ENCODE data around the gene PHKB.

The PHKB gene

DNA sequence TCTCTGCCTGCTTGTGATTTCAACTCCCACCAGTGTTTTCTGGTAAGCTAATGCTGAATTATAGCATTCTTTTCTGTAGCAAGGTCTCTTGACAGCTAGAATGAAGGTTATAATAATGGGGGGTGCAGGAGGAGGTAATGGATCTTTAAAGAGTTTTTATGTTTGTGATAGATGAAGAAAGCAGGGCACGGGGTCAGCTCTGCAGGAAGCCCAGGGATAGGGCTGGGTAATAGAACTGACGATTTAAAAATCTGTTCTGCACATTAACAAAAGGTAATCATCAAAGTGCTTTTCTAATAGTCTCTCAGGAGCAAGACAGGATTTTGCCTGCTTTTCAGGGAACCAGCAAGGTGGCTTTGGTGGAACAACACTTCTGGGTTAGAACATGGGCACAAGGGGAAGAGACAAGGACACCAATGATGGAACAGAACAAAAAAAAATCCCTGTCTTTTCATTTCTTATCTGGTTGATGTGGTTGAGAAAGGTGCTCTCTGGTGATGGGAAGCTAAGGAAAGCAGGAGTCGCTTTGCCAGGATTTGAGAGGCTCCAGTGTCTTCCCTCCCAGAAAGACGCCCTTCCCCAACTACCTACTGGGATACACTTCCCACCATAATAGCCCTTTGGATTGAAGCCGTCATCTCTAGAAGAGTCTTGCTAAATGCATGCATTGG, 263.1 kb downstream of the PHKB start:
- H3K4me3 ChIP-seq (ENCODE audit: low read length) = no peak overlapping the region
- no peaks in the 10 kb centered on the region for H3K4me1 ChIP-seq (ENCODE audit: control insufficient read depth, insufficient read depth, low read length)
- H3K27me3 ChIP-seq (ENCODE audit: control insufficient read depth, insufficient read depth, low read length) = no peaks in the 10 kb centered on the region
- WGBS (ENCODE audit: insufficient coverage, insufficient read length) = no CpG with 5 or more reads among the region's 5 CpGs
- DNase-seq (ENCODE audit: low read depth, low spot score) = no peak
- no peaks in the 10 kb centered on the region for H3K36me3 ChIP-seq (ENCODE audit: control insufficient read depth, insufficient read depth, low read length)
- no peaks in the 10 kb centered on the region for H3K9me3 ChIP-seq (ENCODE audit: control insufficient read depth, insufficient read depth, low read length)
- no peak overlapping the region for H3K27ac ChIP-seq (ENCODE audit: low read length)

DNA sequence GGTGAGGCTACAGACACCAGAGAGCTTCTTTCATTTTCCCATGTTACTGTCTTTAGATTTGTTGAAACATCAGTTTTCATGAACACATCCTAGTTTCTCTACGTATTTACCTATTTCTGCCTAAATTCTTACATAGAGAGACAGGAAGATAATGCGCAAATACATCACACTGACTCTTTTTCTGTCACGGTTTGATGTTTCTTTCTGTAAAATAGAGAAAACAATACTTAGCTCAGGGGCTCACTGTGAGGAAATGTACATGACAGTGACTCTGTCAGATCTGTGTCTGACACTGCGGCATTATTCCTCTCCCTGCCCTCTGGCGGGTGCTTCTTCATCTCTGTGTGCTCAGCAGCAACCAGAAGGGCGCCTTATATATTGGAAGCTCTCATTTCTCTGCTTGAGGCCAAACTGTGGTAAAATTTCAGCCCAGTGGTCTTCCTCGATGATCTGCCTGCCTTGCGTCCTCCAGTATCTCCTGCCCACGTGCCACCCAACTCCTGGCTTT, 264.1 kb downstream of the PHKB start:
- Histone ChIP-seq H3K4me3 (ENCODE audit: low read length) (no peak overlapping the region), H3K27ac (ENCODE audit: low read length) (no peak overlapping the region), H3K9me3 (ENCODE audit: control insufficient read depth, insufficient read depth, low read length) (no peaks in the 10 kb centered on the region), H3K36me3 (ENCODE audit: control insufficient read depth, insufficient read depth, low read length) (no peaks in the 10 kb centered on the region), H3K27me3 (ENCODE audit: control insufficient read depth, insufficient read depth, low read length) (no peaks in the 10 kb centered on the region), H3K4me1 (ENCODE audit: control insufficient read depth, insufficient read depth, low read length) (no peaks in the 10 kb centered on the region)
- no CpG with 5 or more reads among the region's 9 CpGs for WGBS (ENCODE audit: insufficient coverage, insufficient read length)
- no peak for DNase-seq (ENCODE audit: low read depth, low spot score)

DNA sequence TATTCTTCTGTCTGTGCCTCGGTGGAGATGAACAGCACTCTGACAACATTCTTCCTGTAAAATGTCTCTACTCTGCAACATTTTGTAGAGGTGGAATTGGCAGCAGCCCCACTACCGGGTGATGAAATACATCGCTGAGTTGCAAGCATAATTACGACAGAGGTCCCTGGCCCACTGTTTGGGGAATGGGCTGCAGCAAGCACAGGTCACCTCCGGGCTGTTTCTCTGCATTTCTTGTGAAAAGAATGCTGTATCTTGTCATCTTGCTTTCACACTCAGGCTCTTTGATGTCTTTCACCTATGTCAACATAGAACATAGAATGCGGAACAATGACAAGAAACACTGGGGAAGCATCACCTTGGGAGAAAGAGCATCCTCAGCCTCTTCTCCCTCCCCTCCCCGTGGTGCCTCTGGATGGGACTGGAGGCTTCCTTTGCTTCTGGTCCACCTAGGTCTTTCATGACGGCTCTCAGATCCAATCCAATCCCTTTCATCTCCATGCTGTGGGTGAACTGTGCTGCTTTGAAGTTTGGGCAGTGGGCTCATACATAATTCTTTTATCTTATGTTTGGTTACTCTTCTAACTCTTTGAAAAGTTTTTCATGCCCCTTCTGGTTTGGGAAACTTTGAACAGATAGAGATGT, 265.0 kb downstream of the PHKB start:
- DNase-seq (ENCODE audit: low read depth, low spot score) = no peak
- H3K36me3 ChIP-seq (ENCODE audit: control insufficient read depth, insufficient read depth, low read length) = no peaks in the 10 kb centered on the region
- no peak overlapping the region for H3K4me3 ChIP-seq (ENCODE audit: low read length)
- 0 out of 2 replicates have a peak, but pooled peaks cover under 1% of the 10 kb centered on the region for H3K4me1 ChIP-seq (ENCODE audit: control insufficient read depth, insufficient read depth, low read length)
- H3K27me3 ChIP-seq (ENCODE audit: control insufficient read depth, insufficient read depth, low read length) = no peaks in the 10 kb centered on the region
- H3K9me3 ChIP-seq (ENCODE audit: control insufficient read depth, insufficient read depth, low read length) = no peaks in the 10 kb centered on the region
- no peak overlapping the region for H3K27ac ChIP-seq (ENCODE audit: low read length)
- WGBS (ENCODE audit: insufficient coverage, insufficient read length) = no CpG with 5 or more reads among the region's 8 CpGs

DNA sequence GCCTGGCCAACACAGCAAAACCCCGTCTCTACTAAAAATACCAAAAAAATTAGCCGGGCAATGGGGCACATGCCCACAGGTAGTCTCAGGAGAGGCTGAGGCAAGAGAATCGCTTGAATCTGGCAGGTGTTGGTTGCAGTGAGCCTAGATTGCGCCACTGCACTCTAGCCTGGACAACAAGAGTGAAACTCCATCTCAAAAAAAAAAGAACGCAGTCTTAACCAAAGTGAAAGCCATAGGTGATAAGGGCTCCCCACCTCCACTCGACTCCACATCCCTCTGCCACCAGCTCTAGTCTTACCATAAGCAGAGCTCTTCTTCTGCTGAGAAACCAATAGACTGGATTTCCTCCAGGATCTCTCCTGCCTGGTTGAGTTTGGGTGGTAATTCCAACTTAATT, 266.0 kb downstream of the PHKB start:
- WGBS (ENCODE audit: insufficient coverage, insufficient read length) = no CpG with 5 or more reads among the region's 6 CpGs
- 0 out of 2 replicates have a peak, but pooled peaks cover 4% of the 10 kb centered on the region for H3K4me1 ChIP-seq (ENCODE audit: control insufficient read depth, insufficient read depth, low read length)
- no peaks in the 10 kb centered on the region for H3K9me3 ChIP-seq (ENCODE audit: control insufficient read depth, insufficient read depth, low read length)
- no peak overlapping the region for H3K27ac ChIP-seq (ENCODE audit: low read length)
- no peak for DNase-seq (ENCODE audit: low read depth, low spot score)
- H3K4me3 ChIP-seq (ENCODE audit: low read length) = no peak overlapping the region
- no peaks in the 10 kb centered on the region for H3K36me3 ChIP-seq (ENCODE audit: control insufficient read depth, insufficient read depth, low read length)
- H3K27me3 ChIP-seq (ENCODE audit: control insufficient read depth, insufficient read depth, low read length) = no peaks in the 10 kb centered on the region

DNA sequence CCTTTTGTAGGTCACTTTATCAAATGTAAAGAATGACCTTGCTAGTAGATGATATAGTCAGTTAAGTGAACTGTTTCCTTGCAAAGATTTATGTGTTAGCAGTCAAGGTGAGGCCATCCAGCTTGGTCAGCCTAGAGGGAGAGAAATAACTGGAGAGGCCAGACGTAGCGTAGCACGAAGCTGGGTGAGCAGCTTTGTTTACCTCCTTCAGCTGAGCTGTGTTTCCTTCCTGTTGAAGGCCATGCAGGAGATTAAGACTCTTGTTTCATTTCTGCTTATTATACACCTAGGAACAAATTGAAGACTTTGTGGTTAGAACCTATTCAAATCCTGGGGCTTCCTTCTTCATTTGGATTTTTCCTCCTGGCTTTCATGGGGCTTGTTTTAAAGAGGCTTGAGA, 267.1 kb downstream of the PHKB start:
- WGBS (ENCODE audit: insufficient coverage, insufficient read length) = no CpG with 5 or more reads among the region's 3 CpGs
- no peak overlapping the region for H3K27ac ChIP-seq (ENCODE audit: low read length)
- H3K4me1 ChIP-seq (ENCODE audit: control insufficient read depth, insufficient read depth, low read length) = 0 out of 2 replicates have a peak, but pooled peaks cover 5% of the 10 kb centered on the region
- no peaks in the 10 kb centered on the region for H3K9me3 ChIP-seq (ENCODE audit: control insufficient read depth, insufficient read depth, low read length)
- no peaks in the 10 kb centered on the region for H3K27me3 ChIP-seq (ENCODE audit: control insufficient read depth, insufficient read depth, low read length)
- no peaks in the 10 kb centered on the region for H3K36me3 ChIP-seq (ENCODE audit: control insufficient read depth, insufficient read depth, low read length)
- no peak for DNase-seq (ENCODE audit: low read depth, low spot score)
- no peak overlapping the region for H3K4me3 ChIP-seq (ENCODE audit: low read length)

DNA sequence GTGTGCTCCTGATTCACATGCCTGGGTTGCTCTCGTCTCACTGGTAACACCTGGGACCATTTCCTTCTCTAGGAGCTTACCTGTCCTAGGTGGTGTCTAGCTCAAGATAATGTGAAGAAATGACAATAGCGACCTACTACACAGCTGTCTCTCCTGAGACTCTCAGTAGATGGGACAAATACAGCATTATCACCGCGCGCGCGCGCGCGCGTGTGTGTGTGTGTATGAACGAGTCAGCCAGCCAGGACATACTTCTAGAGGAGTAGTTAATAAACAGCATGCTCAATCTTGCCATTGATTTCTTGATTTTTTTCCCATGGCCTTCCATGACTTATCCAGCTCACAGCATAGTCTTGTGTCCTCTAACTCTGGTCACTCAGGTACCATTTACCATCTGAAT, 268.6 kb downstream of the PHKB start:
- Histone ChIP-seq H3K36me3 (ENCODE audit: control insufficient read depth, insufficient read depth, low read length) (no peaks in the 10 kb centered on the region), H3K9me3 (ENCODE audit: control insufficient read depth, insufficient read depth, low read length) (no peaks in the 10 kb centered on the region), H3K27ac (ENCODE audit: low read length) (no peak overlapping the region), H3K4me3 (ENCODE audit: low read length) (no peak overlapping the region), H3K27me3 (ENCODE audit: control insufficient read depth, insufficient read depth, low read length) (no peaks in the 10 kb centered on the region), H3K4me1 (ENCODE audit: control insufficient read depth, insufficient read depth, low read length) (0 out of 2 replicates have a peak, but pooled peaks cover 5% of the 10 kb centered on the region)
- DNase-seq (ENCODE audit: low read depth, low spot score) = no peak
- no CpG with 5 or more reads among the region's 12 CpGs for WGBS (ENCODE audit: insufficient coverage, insufficient read length)

DNA sequence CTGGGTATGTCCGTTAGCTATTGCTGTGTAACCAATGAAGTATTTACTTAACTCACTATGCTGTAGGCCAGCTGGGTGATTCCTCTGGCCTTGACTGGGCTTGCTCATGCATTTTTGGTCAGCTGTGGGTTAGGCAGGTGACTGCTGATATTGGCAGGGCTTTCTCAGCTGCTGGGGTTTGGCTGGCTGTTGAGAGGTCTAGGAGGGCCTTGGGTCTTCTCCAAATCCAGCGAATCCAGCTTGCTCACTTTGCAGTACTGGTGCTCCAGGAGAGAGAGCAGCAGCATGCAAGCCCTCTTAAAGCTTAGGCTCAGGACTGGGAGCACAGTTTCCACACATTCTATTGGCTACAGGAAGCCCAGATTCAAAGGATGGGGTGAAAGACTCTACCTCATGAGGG, 270.1 kb downstream of the PHKB start:
- no peaks in the 10 kb centered on the region for H3K36me3 ChIP-seq (ENCODE audit: control insufficient read depth, insufficient read depth, low read length)
- no peaks in the 10 kb centered on the region for H3K27me3 ChIP-seq (ENCODE audit: control insufficient read depth, insufficient read depth, low read length)
- H3K27ac ChIP-seq (ENCODE audit: low read length) = no peak overlapping the region
- no peak overlapping the region for H3K4me3 ChIP-seq (ENCODE audit: low read length)
- DNase-seq (ENCODE audit: low read depth, low spot score) = no peak
- no CpG with 5 or more reads among the region's 2 CpGs for WGBS (ENCODE audit: insufficient coverage, insufficient read length)
- no peaks in the 10 kb centered on the region for H3K9me3 ChIP-seq (ENCODE audit: control insufficient read depth, insufficient read depth, low read length)
- 0 out of 2 replicates have a peak, but pooled peaks cover 5% of the 10 kb centered on the region for H3K4me1 ChIP-seq (ENCODE audit: control insufficient read depth, insufficient read depth, low read length)

DNA sequence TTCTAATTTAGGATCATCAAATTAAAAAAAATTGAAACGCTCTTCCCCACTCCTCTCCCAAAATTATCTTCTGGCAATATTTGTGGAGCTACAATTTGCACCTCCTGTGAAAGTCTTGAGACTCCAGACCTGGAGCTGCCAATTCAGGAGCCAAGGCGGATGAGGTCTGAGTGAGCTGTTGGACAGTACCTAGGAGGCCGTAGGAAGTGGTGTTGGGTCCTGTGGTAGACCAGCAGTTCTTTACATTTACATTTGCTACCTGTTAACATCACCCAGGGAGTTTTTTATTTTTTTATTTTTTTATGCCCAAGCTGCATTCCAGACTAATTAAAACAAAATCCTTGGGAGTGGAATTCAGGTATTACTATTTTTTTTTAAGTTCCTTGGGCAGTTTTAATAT, 271.0 kb downstream of the PHKB start:
- DNase-seq (ENCODE audit: low read depth, low spot score) = no peak
- no peaks in the 10 kb centered on the region for H3K9me3 ChIP-seq (ENCODE audit: control insufficient read depth, insufficient read depth, low read length)
- no peak overlapping the region for H3K27ac ChIP-seq (ENCODE audit: low read length)
- 0 out of 2 replicates have a peak, but pooled peaks cover 5% of the 10 kb centered on the region for H3K4me1 ChIP-seq (ENCODE audit: control insufficient read depth, insufficient read depth, low read length)
- no CpG with 5 or more reads among the region's 3 CpGs for WGBS (ENCODE audit: insufficient coverage, insufficient read length)
- H3K36me3 ChIP-seq (ENCODE audit: control insufficient read depth, insufficient read depth, low read length) = no peaks in the 10 kb centered on the region
- no peaks in the 10 kb centered on the region for H3K27me3 ChIP-seq (ENCODE audit: control insufficient read depth, insufficient read depth, low read length)
- H3K4me3 ChIP-seq (ENCODE audit: low read length) = no peak overlapping the region

DNA sequence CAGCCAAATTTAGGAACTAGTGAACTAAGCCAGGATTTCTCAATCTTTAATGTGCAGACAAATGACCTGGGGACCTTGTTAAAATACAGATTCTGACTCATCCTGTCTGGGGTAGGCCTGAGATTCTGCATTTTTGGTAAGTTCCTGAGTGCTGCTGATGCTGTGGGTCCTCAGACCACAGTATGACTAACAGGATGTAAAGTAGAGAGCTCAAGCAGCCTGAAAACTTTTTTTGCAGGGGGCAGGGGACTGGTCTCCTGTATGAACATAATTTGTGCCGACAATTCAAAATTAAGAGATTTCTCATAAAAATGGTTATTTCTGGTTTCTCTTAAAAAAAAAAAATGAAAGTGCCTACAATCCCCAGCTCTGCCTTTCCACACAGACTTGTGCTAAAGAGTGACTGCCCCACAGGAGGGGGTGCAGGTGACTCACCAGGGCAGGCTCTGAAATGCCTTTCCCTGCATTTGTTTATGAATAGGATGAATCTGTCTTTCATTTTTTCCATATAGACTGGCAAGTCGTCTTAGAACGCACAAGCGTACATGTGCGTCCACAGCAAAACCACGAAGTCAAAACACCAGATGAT, 271.5 kb downstream of the PHKB start:
- no CpG with 5 or more reads among the region's 6 CpGs for WGBS (ENCODE audit: insufficient coverage, insufficient read length)
- no peak for DNase-seq (ENCODE audit: low read depth, low spot score)
- Histone ChIP-seq H3K9me3 (ENCODE audit: control insufficient read depth, insufficient read depth, low read length) (no peaks in the 10 kb centered on the region), H3K27me3 (ENCODE audit: control insufficient read depth, insufficient read depth, low read length) (no peaks in the 10 kb centered on the region), H3K27ac (ENCODE audit: low read length) (no peak overlapping the region), H3K4me1 (ENCODE audit: control insufficient read depth, insufficient read depth, low read length) (0 out of 2 replicates have a peak, but pooled peaks cover 5% of the 10 kb centered on the region), H3K36me3 (ENCODE audit: control insufficient read depth, insufficient read depth, low read length) (no peaks in the 10 kb centered on the region), H3K4me3 (ENCODE audit: low read length) (no peak overlapping the region)

DNA sequence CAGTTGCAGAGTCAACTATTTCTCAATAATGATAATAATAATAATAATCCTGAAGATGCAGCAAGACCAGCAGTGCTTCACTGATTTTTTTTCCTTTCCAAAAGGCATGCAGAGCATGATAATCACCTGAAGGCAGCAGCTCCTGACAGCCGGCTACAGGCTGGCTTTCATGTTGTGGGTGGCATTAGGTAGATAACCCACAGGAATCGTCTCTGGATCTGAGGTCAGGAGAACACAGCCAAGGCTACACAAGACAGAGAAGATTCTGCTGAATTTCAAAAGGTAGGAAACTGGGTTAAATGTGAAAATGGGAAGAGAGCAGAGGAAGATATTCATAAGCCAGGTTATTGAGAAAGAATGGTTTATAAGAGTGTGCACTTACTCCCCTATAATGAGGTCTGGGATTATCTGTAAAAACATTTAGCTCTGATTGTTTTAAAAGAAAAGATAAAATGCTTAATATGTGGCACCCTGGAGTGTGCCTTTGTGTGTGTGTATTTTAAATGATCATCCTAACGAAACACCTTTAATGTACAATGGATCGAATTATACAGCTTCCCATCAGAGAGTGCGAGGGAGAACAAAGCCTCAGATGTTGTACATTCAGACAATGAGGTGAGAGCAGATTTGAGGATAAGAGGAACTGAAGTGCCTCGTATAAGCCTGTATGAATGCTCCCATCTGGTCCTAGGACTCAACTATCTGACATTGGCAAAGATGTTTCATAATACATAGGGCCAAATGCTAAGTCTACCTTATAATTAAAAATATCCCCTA, 273.1 kb downstream of the PHKB start:
- no peak for DNase-seq (ENCODE audit: low read depth, low spot score)
- Histone ChIP-seq H3K4me3 (ENCODE audit: low read length) (no peak overlapping the region), H3K27me3 (ENCODE audit: control insufficient read depth, insufficient read depth, low read length) (no peaks in the 10 kb centered on the region), H3K36me3 (ENCODE audit: control insufficient read depth, insufficient read depth, low read length) (no peaks in the 10 kb centered on the region), H3K9me3 (ENCODE audit: control insufficient read depth, insufficient read depth, low read length) (no peaks in the 10 kb centered on the region), H3K4me1 (ENCODE audit: control insufficient read depth, insufficient read depth, low read length) (0 out of 2 replicates have a peak, but pooled peaks cover 5% of the 10 kb centered on the region), H3K27ac (ENCODE audit: low read length) (no peak overlapping the region)
- no CpG with 5 or more reads among the region's 6 CpGs for WGBS (ENCODE audit: insufficient coverage, insufficient read length)
